ENCODE data around the gene PRPF8.

GRCh38 chr17:1725642-1726511, 41.2 kb upstream of the PRPF8 start:
- TF ChIP-seq CTCF (IDR thresholded peaks at IDR 0.05) (no peak), EZH2 (IDR thresholded peaks at IDR 0.05; ENCODE audit: borderline replicate concordance, insufficient read depth, low read depth, low read length, poor library complexity, severe bottlenecking) (no peak)

All from B cell (primary cell).